ENCODE data around the gene DNM3.

Gene DNM3

GRCh38 chr1:172347416-172347815 is 506.1 kb downstream of the DNM3 start (continued):
- TF ChIP-seq ZNF140 (tag by site-specific recombination; IDR thresholded peaks at IDR 0.05), result no peak
- TF ChIP-seq ZNF248 (tag by site-specific recombination; IDR thresholded peaks at IDR 0.05), result no peak

DNA sequence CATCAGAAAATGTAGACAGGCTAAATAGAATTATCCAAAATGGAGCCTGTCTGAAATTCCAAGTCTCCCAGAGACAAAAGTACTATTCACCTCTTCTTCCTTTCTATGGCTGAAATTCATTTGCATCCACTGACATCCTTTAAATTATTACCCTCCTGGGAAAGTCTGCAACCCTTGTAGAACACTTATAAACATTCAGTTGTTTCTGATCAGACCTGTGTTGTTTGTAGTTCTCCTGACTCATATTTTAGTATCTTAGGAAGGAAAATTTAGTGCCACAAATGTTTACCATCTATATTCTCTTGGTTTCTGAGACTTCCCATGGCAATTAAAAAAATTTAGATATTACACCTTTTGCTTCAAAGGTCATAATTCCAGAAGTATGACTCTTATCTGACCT is 509.6 kb downstream of the DNM3 start:
- CTCF ChIA-PET, result interaction anchor here (0.7 kb wide), 1 partner anchor 10 kb away, joined by 3 read pairs; no protein-coding TSS in a partner anchor
- Histone ChIP-seq H3K4me3 (ENCODE audit: low read depth, low read length) (no peak overlapping the region), H3K27ac (ENCODE audit: extremely low read depth, low read depth, low read length) (no peak overlapping the region), H3K36me3 (ENCODE audit: control insufficient read depth in 2 of 2, insufficient read depth in 1 of 2, low read length in 2 of 2) (no peaks in the 10 kb centered on the region), H3K9me3 (ENCODE audit: control insufficient read depth, insufficient read depth, low read depth, low read length) (peaks cover 4% of the 10 kb centered on the region; the same call in 1 of the 2 replicates), H3K4me1 (ENCODE audit: control insufficient read depth, insufficient read depth, low read length) (no peaks in the 10 kb centered on the region)
- TF ChIP-seq SALL2 (tag by site-specific recombination; IDR thresholded peaks at IDR 0.05; ENCODE audit: borderline replicate concordance) (no peak), BCL11A (tag by site-specific recombination; IDR thresholded peaks at IDR 0.05; ENCODE audit: low read depth) (no peak), ZNF621 (tag by site-specific recombination; IDR thresholded peaks at IDR 0.05) (no peak), ZNF544 (tag by site-specific recombination; IDR thresholded peaks at IDR 0.05) (no peak), ZFHX2 (tag by site-specific recombination; conservative IDR thresholded peaks at IDR 0.05) (no peak), ZNF174 (tag by site-specific recombination; IDR thresholded peaks at IDR 0.05) (no peak), ZNF664 (tag by site-specific recombination; IDR thresholded peaks at IDR 0.05) (no peak), ZNF394 (tag by site-specific recombination; IDR thresholded peaks at IDR 0.05; ENCODE audit: borderline replicate concordance) (no peak)
- TF ChIP-seq, protein P1, sequence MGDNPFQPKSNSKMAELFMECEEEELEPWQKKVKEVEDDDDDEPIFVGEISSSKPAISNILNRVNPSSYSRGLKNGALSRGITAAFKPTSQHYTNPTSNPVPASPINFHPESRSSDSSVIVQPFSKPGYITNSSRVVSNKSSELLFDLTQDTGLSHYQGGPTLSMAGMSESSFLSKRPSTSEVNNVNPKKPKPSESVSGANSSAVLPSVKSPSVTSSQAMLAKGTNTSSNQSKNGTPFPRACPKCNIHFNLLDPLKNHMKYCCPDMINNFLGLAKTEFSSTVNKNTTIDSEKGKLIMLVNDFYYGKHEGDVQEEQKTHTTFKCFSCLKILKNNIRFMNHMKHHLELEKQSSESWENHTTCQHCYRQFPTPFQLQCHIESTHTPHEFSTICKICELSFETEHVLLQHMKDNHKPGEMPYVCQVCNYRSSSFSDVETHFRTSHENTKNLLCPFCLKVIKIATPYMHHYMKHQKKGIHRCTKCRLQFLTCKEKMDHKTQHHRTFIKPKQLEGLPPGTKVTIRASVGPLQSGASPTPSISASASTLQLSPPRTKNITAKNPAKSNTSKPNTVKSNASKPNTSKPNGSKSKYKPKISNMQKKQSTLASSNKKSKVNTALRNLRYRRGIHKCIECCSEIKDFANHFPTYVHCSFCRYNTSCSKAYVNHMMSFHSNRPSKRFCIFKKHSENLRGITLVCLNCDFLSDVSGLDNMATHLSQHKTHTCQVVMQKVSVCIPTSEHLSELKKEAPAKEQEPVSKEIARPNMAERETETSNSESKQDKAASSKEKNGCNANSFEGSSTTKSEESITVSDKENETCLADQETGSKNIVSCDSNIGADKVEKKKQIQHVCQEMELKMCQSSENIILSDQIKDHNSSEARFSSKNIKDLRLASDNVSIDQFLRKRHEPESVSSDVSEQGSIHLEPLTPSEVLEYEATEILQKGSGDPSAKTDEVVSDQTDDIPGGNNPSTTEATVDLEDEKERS (tag by site-specific recombination; IDR thresholded peaks at IDR 0.05), result no peak
- TF ChIP-seq, protein P2, sequence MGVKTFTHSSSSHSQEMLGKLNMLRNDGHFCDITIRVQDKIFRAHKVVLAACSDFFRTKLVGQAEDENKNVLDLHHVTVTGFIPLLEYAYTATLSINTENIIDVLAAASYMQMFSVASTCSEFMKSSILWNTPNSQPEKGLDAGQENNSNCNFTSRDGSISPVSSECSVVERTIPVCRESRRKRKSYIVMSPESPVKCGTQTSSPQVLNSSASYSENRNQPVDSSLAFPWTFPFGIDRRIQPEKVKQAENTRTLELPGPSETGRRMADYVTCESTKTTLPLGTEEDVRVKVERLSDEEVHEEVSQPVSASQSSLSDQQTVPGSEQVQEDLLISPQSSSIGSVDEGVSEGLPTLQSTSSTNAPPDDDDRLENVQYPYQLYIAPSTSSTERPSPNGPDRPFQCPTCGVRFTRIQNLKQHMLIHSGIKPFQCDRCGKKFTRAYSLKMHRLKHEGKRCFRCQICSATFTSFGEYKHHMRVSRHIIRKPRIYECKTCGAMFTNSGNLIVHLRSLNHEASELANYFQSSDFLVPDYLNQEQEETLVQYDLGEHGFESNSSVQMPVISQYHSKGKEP (tag by site-specific recombination; IDR thresholded peaks at IDR 0.05), result no peak
- POLR2A ChIA-PET, result no interaction called here

- ChIA-PET POLR2A (no interaction called here), CTCF (no interaction called here)
- Histone ChIP-seq H3K36me3 (ENCODE audit: control insufficient read depth in 2 of 2, insufficient read depth in 1 of 2, low read length in 2 of 2) (no peaks in the 10 kb centered on the region), H3K4me3 (ENCODE audit: low read depth, low read length) (no peak overlapping the region), H3K27ac (ENCODE audit: extremely low read depth, low read depth, low read length) (no peak overlapping the region), H3K4me1 (ENCODE audit: control insufficient read depth, insufficient read depth, low read length) (no peaks in the 10 kb centered on the region), H3K9me3 (ENCODE audit: control insufficient read depth, insufficient read depth, low read depth, low read length) (peaks cover 4% of the 10 kb centered on the region; the same call in 1 of the 2 replicates)
- TF ChIP-seq FEZF1 (tag by site-specific recombination; IDR thresholded peaks at IDR 0.05), result no peak
- no peak for TF ChIP-seq ZNF701 (tag by site-specific recombination; IDR thresholded peaks at IDR 0.05)
- TF ChIP-seq ZNF837 (tag by site-specific recombination; IDR thresholded peaks at IDR 0.05), result no peak
- TF ChIP-seq, protein P3, sequence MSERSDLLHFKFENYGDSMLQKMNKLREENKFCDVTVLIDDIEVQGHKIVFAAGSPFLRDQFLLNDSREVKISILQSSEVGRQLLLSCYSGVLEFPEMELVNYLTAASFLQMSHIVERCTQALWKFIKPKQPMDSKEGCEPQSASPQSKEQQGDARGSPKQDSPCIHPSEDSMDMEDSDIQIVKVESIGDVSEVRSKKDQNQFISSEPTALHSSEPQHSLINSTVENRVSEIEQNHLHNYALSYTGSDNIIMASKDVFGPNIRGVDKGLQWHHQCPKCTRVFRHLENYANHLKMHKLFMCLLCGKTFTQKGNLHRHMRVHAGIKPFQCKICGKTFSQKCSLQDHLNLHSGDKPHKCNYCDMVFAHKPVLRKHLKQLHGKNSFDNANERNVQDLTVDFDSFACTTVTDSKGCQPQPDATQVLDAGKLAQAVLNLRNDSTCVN (tag by site-specific recombination; optimal IDR thresholded peaks at IDR 0.05), result no peak
- no peak for TF ChIP-seq ZNF423 (tag by site-specific recombination; IDR thresholded peaks at IDR 0.05)
- no peak for TF ChIP-seq ZNF19 (tag by site-specific recombination; IDR thresholded peaks at IDR 0.05; ENCODE audit: low read depth)
- TF ChIP-seq GLI4 (tag by site-specific recombination; IDR thresholded peaks at IDR 0.05), result no peak
- TF ChIP-seq ZNF112 (tag by site-specific recombination; IDR thresholded peaks at IDR 0.05), result no peak
- TF ChIP-seq ZNF426 (tag by site-specific recombination; IDR thresholded peaks at IDR 0.05), result no peak
- no peak for TF ChIP-seq ZSCAN16 (tag by site-specific recombination; IDR thresholded peaks at IDR 0.05)
- TF ChIP-seq ZBTB48 (tag by site-specific recombination; IDR thresholded peaks at IDR 0.05), result no peak
These were observed 510.0 kb downstream of the DNM3 start for GRCh38 chr1:172351346-172351745.
